ENCODE data around the gene COPA. TPM values are rescaled to one million over a fixed set of nuclear protein-coding genes. Genes with fewer than 3 reads are reported as not detected.

Gene COPA
- total RNA-seq, 4 donors from 2014 or later, result 118 to 179 (median 155) TPM

DNA sequence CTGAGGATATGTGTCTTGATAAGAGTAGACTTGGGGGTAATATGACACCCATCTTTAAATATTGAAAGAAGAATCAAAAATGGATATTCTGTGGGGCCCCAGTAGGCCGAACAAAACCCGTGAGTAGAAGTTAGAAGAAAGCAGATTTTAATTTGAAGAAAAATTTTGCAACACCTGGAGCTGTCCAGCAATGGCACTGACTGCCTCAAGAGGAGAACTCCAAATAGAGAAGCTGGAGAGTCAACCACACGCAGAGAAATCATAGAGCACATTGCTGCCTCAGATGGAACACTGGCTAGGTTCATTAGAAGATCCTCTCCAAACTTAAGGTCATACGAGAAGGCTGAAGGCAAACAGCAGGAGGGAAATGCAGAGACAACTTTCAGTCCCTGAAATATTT, 30.6 kb upstream of the COPA start:
- ATAC-seq (ENCODE audit: low FRiP score) (no peak), DNase-seq (ENCODE audit: low spot score) (no peak)
- TF ChIP-seq, protein P1, sequence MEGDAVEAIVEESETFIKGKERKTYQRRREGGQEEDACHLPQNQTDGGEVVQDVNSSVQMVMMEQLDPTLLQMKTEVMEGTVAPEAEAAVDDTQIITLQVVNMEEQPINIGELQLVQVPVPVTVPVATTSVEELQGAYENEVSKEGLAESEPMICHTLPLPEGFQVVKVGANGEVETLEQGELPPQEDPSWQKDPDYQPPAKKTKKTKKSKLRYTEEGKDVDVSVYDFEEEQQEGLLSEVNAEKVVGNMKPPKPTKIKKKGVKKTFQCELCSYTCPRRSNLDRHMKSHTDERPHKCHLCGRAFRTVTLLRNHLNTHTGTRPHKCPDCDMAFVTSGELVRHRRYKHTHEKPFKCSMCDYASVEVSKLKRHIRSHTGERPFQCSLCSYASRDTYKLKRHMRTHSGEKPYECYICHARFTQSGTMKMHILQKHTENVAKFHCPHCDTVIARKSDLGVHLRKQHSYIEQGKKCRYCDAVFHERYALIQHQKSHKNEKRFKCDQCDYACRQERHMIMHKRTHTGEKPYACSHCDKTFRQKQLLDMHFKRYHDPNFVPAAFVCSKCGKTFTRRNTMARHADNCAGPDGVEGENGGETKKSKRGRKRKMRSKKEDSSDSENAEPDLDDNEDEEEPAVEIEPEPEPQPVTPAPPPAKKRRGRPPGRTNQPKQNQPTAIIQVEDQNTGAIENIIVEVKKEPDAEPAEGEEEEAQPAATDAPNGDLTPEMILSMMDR (IDR thresholded peaks at IDR 0.05), result no peak

DNA sequence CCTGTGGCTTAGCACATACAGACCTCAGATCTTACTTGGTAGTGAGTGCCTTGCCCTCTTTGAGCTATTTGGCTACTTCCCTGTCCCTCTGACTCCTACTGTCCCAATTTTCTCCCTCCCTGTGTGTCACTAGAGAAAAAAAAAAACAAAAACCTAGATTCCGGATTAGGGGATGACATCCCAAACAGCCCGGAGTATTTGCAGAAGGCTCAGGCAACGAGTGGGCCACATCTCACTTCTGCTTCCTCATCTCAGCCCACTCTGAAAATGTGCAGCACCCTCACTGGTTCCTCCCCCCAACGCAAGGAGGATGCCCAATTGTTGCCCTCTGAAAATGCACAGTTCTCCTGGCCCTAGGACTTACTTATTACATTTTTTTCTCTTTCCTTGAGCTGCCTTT, 28.7 kb upstream of the COPA start:
- ATAC-seq (ENCODE audit: low FRiP score), result no peak
- TF ChIP-seq, protein P1 (IDR thresholded peaks at IDR 0.05), result no peak
- DNase-seq (ENCODE audit: low spot score), result no peak

DNA sequence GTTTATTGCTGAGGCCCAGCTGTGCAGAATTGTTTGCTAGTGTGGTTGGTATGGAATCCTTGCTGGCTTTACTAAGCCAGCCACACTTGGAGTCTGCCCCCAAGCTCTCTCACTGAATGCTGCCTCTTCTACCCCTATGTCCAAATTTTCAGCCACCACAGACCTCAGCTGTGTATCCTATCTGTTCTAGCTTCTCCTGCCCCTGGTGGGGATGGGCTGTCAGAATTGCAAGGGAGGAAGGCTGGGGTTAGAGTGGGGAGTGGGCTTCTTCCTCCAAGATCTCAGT, 28.2 kb upstream of the COPA start:
- no peak for ATAC-seq (ENCODE audit: low FRiP score)
- no peak for DNase-seq (ENCODE audit: low spot score)
- TF ChIP-seq, protein P1 (IDR thresholded peaks at IDR 0.05), result no peak

DNA sequence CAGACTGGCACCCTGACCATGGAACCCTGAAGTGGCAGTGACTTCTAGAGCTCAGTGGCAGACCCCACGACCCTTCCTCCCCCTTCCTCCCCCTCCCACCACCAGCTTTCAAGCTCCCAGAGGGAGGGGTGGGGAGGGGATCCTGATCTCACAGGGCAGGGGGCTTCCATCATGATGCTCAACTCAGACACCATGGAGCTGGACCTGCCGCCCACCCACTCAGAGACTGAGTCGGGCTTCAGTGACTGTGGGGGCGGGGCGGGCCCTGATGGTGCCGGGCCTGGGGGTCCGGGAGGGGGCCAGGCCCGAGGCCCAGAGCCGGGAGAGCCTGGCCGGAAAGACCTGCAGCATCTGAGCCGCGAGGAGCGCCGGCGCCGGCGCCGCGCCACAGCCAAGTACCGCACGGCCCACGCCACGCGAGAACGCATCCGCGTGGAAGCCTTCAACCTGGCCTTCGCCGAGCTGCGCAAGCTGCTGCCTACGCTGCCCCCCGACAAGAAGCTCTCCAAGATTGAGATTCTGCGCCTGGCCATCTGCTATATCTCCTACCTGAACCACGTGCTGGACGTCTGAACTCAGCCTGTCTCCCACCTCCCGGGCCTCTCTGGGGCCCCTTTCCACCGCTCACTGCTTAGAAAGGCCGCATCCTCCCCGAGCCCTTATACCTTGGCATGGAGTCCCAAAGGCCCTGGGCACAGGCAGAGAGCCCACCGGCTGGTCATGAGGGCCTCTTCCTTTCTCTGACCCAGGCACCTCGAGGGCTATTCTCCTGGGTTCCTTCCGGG, 27.7 kb upstream of the COPA start:
- ATAC-seq (ENCODE audit: low FRiP score), result no peak
- no peak for DNase-seq (ENCODE audit: low spot score)
- TF ChIP-seq, protein P1 (IDR thresholded peaks at IDR 0.05), result no peak

DNA sequence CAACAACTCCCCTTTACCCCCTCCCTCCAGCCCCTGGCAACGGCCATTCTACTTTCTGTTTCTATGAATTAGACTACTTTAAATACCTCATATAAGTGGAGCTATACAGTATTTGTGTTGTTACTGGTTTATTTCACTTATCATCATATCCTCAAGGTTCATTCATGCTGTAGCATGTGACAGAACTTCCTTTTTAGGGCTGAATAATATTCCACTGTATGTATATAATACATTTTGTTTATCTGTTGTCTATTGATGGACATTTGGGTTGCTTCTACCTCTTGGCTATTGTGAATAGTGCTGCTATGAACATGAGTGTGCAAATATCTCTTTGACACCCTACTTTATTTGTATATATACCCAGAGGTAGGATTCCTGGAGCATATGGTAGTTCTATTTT, 26.0 kb upstream of the COPA start:
- DNase-seq (ENCODE audit: low spot score) (no peak), ATAC-seq (ENCODE audit: low FRiP score) (no peak)
- TF ChIP-seq, protein P1 (IDR thresholded peaks at IDR 0.05), result no peak

DNA sequence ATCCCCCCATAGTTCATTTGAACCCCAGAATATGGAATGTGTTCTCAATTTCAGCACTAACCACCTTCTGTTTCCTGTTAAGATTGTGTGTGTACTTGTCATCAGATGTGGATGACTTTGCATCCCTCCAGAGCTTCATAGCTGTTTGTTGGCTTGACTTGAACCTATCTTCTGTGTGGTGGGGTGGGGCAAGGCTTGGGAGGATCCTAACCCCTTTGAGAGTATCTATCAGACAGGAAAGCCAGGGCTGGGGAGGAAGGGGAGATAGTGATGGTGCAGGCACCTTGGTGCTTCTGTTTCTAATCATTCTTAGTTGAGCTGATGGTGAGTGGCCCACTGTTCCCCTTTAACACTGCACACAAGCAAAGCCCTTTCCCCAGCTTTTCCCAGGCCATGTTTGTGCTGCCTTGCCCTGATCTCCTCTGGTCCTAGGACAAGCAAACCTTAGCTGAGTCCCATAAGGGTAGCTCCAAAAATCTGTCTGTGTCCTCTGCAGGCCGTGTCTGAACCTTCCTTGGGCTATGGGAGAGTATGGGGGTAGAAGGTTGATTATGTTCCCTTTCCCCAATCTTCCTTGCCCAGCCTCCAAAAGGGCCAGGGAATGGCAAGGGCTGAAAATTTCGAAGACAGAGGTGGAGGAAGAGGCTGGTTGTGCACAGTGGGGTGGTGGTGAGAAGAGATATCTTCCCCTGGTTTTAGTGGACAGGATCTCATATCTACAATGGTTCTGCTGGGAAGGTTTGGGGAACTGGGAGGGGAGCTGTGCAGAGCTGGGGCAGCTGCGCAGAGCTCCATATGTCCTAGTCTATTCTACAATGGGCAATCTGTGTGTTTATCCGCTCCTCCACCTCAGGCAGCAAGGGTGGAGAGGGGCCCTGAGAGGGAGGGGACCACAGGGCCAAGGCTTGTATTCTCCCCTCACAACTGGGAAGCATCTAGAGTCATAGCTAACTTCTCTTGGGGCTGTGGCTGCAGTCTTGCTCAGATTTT, 25.2 kb upstream of the COPA start:
- no peak for DNase-seq (ENCODE audit: low spot score)
- TF ChIP-seq, protein P1 (IDR thresholded peaks at IDR 0.05), result no peak
- no peak for ATAC-seq (ENCODE audit: low FRiP score)
